ENCODE measurements around the gene MAGEA4. TPM values are rescaled to one million over a fixed set of nuclear protein-coding genes. Genes with fewer than 3 reads are reported as not detected.

The MAGEA4 gene
- total RNA-seq, 4 donors from 2014 or later = 0.27 TPM; not detected in 3

DNA sequence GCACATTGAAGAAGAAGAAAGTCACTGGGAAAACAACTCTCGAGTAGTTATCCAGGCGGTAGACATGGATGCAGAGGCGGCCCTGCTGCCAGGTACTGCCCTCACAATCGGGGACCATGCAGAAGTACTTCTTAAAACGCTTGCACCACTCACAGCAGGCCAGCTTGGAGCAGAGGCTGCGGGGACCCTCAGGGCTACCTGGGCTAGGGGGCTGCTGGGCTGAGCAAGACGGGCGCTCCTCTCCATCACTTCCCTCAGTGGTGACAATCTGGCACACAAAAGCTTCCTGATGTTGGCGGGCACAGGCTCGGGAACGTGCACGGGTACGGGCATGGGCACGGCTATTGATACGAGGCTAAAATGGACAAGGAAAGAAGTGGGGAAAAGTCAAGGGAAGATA, 42.0 kb downstream of the MAGEA4 start:
- H3K27ac ChIP-seq = no peak overlapping the region
- no peak for DNase-seq
- peaks cover 0 to 3% of the 10 kb centered on the region in 2 donors for H3K36me3 ChIP-seq
- 95 to 98% methylated on average over 10 to 13 of the region's 15 CpGs for WGBS, 2 donors
- TF ChIP-seq POLR2A (IDR thresholded peaks at IDR 0.05) = no peak
- TF ChIP-seq, protein P1, sequence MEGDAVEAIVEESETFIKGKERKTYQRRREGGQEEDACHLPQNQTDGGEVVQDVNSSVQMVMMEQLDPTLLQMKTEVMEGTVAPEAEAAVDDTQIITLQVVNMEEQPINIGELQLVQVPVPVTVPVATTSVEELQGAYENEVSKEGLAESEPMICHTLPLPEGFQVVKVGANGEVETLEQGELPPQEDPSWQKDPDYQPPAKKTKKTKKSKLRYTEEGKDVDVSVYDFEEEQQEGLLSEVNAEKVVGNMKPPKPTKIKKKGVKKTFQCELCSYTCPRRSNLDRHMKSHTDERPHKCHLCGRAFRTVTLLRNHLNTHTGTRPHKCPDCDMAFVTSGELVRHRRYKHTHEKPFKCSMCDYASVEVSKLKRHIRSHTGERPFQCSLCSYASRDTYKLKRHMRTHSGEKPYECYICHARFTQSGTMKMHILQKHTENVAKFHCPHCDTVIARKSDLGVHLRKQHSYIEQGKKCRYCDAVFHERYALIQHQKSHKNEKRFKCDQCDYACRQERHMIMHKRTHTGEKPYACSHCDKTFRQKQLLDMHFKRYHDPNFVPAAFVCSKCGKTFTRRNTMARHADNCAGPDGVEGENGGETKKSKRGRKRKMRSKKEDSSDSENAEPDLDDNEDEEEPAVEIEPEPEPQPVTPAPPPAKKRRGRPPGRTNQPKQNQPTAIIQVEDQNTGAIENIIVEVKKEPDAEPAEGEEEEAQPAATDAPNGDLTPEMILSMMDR (IDR thresholded peaks at IDR 0.05) = no peak
- no peaks in the 10 kb centered on the region for H3K9me3 ChIP-seq
- no peak overlapping the region for H3K4me3 ChIP-seq (replicated peaks in 1 of 3)
- H3K27me3 ChIP-seq = no peaks in the 10 kb centered on the region
- intact Hi-C loops (cut with DNase I) = no loop called here
- no peaks in the 10 kb centered on the region for H3K4me1 ChIP-seq

DNA sequence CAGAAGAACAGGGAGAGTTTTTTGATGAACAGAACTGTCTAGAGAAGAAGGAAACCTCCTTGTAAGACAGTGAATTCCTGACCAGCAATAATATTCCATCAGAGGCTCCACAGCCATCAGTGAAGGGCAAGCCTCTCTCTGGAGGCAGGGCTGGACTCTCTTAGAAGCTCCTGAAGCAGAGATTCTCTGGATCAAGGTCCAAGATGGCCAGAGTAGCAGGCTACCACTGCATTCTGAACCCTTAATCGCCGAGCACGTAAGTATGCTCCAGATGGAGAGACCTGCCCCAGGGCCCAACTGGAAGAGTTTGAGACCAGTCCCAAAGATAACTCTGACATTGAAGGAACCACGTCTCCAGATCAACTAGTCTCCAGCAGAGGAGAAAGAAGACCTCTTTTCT, 45.4 kb downstream of the MAGEA4 start:
- Histone ChIP-seq H3K4me1 (no peaks in the 10 kb centered on the region), H3K36me3 (peaks cover 0 to 3% of the 10 kb centered on the region in 2 donors), H3K9me3 (no peaks in the 10 kb centered on the region), H3K27ac (no peak overlapping the region), H3K27me3 (no peaks in the 10 kb centered on the region), H3K4me3 (replicated peaks in 1 of 3) (no peak overlapping the region)
- WGBS, 2 donors = 93 to 95% methylated on average over 4 of the region's 4 CpGs
- TF ChIP-seq POLR2A (IDR thresholded peaks at IDR 0.05) = no peak
- TF ChIP-seq, protein P1 (IDR thresholded peaks at IDR 0.05) = no peak
- no peak for DNase-seq
- intact Hi-C loops (cut with DNase I) = no loop called here

DNA sequence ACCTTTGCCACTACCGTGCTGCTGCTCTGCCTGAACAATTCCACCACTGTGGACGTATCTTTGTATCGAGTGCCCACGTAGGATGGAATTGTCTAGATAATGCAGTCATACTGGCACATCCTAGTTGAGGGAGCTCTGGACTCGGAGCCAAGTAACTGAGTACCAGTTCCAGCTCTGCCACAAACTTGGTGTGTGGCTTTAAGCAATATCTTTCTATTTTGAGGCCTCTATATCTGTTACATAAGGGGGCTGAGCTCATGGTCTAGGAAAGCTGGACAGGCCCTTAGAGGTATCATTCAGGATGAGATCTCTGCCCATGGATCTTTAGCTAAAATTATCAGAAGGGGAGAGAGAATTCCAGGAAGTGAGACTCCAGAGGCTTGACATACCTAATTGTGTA, 49.3 kb downstream of the MAGEA4 start:
- Histone ChIP-seq H3K4me3 (replicated peaks in 1 of 3) (no peak overlapping the region), H3K27ac (no peak overlapping the region), H3K9me3 (no peaks in the 10 kb centered on the region), H3K27me3 (no peaks in the 10 kb centered on the region), H3K4me1 (no peaks in the 10 kb centered on the region), H3K36me3 (peaks cover 0 to 3% of the 10 kb centered on the region in 2 donors)
- DNase-seq = no peak
- 100% methylated on average over 3 to 4 of the region's 5 CpGs for WGBS, 2 donors
- TF ChIP-seq, protein P1 (IDR thresholded peaks at IDR 0.05) = no peak
- TF ChIP-seq POLR2A (IDR thresholded peaks at IDR 0.05) = no peak
- intact Hi-C loops (cut with DNase I) = no loop called here

DNA sequence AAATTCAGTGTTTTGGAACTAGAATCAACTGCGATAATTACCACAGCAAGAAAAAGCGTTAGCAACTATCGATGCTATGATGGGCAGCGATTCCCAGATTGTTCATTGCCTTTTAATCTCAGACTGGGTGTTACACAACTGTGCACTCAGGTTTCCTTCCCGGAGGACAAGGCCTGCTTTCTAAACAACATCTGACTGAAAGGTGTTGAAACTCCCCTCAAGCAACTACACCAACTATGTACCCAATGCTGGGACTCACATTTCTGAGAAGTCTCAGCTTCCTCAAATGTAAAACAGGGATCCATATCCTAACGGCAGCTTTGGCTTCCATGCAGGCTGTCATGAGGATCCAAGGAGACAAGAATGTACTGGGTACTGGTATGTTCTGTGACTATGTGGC, 53.5 kb downstream of the MAGEA4 start:
- Histone ChIP-seq H3K4me1 (no peaks in the 10 kb centered on the region), H3K27ac (no peak overlapping the region), H3K27me3 (no peaks in the 10 kb centered on the region), H3K4me3 (replicated peaks in 1 of 3) (no peak overlapping the region), H3K36me3 (no peaks in the 10 kb centered on the region), H3K9me3 (no peaks in the 10 kb centered on the region)
- DNase-seq = no peak
- intact Hi-C loops (cut with DNase I) = no loop called here
- 88 to 92% methylated on average over 5 to 6 of the region's 6 CpGs for WGBS, 2 donors
- TF ChIP-seq, protein P1 (IDR thresholded peaks at IDR 0.05) = no peak
- TF ChIP-seq POLR2A (IDR thresholded peaks at IDR 0.05) = no peak

DNA sequence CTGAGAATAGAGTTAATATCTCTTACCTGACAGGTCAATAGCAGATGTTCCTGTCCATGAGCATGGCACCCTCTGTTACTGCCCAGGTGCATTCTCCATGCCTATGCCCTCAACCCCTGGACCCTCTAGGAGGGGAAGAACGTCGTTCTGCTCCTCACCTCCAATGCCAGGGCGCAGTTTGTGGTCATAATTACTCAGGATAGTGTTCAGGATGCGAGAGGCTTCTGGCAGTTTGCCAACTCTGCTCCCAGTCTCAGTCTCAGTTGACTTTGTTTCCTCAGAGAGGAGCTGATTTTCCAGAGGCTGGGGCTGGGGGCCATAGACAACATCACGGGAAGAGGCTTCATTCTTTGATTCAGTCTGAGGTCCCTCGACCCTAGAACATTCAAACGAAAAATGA, 57.3 kb downstream of the MAGEA4 start:
- Histone ChIP-seq H3K27me3 (no peaks in the 10 kb centered on the region), H3K4me3 (replicated peaks in 1 of 3) (no peak overlapping the region), H3K4me1 (no peaks in the 10 kb centered on the region), H3K36me3 (no peaks in the 10 kb centered on the region), H3K27ac (no peak overlapping the region), H3K9me3 (no peaks in the 10 kb centered on the region)
- no peak for DNase-seq
- TF ChIP-seq, protein P1 (IDR thresholded peaks at IDR 0.05) = no peak
- no peak for TF ChIP-seq POLR2A (IDR thresholded peaks at IDR 0.05)
- 67 to 74% methylated on average over 7 of the region's 7 CpGs for WGBS, 2 donors
- intact Hi-C loops (cut with DNase I) = no loop called here
